K562 (cell line): Measurements from ENCODE around the gene APOBEC3G. TPM values are rescaled to one million over a fixed set of nuclear protein-coding genes. Genes with fewer than 3 reads are reported as not detected.
A peak's percentile ranks its signal among the peaks of the same experiment; 100 is the strongest.

Source experiments
- NRF1 ChIP-seq, 2 experiments: fragments of 450-650 bp; IDR thresholded peaks in 1 of 2; conservative IDR thresholded peaks in 1 of 2; 2 replicates each; pipeline ENCODE4 v1.6.1; 2014; ENCODE audit warnings: mild to moderate bottlenecking in 2 of 2
- POLR2A ChIP-seq: fragments of 450-650 bp; conservative IDR thresholded peaks from 2 replicates; pipeline ENCODE4 v1.6.1; 2016
- ZFX ChIP-seq: sonication (generic); formaldehyde crosslinking; IDR thresholded peaks from 2 replicates; pipeline ENCODE4 v1.8.0; 2022; ENCODE audit warnings: mild to moderate bottlenecking, missing genetic modification reagents, moderate library complexity
- polyA plus RNA-seq, 8 experiments: library from polyadenylated mRNA; depleted of rRNA in 4 of 8; stranded (reverse) in 5 of 8; unstranded in 3 of 8; fragments of >200 nt; fragmentation: Nextera tagmentation in 2 of 8; fragmentation: Illumina TruSeq in 1 of 8; extraction: Ambion mirVana in 2 of 8; extraction: Trizol in 1 of 8; gene quantifications; 2 replicates each; pipeline versions ENCODE4 v1.2.1 to v1.2.3, GENCODE V29; 2011 to 2014; ENCODE audit warnings: inconsistent platforms in 1 of 8, missing spikeins in 1 of 8
- total RNA-seq, 7 experiments: library from RNA; depleted of rRNA in 6 of 7; stranded (reverse); fragments of >200 nt in 6 of 7; fragmentation: Illumina TruSeq in 2 of 7; extraction: Trizol in 2 of 7; gene quantifications; 2 replicates each; pipeline versions ENCODE4 v1.2.1 to v1.2.3, GENCODE V29; 2011 to 2021; ENCODE audit warnings: low replicate concordance in 1 of 7
- TF ChIP-seq, protein P1 (sequence below): fragments of 450-650 bp; IDR thresholded peaks from 2 replicates; pipeline ENCODE4 v1.6.1; 2016; ENCODE audit warnings: low read depth

Gene APOBEC3G
- total and polyA plus RNA-seq, 9 of the 15 experiments (the other 6 are each of a cell fraction or from before 2014, with no cell fraction given), result 5.2 to 20.8 (median 11.4) TPM

DNA sequence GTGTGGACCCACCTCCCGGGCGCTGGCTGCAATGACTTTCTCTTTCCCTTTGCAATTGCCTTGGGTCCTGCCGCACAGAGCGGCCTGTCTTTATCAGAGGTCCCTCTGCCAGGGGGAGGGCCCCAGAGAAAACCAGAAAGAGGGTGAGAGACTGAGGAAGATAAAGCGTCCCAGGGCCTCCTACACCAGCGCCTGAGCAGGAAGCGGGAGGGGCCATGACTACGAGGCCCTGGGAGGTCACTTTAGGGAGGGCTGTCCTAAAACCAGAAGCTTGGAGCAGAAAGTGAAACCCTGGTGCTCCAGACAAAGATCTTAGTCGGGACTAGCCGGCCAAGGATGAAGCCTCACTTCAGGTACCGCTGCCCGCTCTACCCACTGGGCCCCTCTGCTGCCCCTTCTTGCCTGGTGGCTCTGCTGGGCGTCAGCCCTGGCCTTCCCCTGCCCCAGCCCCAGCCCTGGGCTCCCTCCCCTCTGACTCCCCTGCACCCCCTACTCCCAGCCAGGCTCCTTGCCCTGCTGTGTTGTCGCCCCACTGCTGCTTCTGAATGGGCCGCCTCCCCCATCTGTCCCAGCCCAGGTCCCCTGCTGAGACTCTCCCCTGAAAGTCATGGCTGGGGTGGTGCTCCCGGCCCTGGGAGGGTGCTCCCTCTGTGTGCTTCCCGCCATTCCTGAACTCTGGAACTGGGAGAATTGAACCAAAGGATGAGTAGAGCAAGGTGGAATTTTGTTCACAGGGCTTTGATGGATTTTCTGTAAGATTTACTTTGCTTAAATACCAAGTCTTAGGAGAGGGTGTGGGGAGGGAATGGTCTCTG, at the start of gene APOBEC3G (continued):
- TF ChIP-seq, protein P1, sequence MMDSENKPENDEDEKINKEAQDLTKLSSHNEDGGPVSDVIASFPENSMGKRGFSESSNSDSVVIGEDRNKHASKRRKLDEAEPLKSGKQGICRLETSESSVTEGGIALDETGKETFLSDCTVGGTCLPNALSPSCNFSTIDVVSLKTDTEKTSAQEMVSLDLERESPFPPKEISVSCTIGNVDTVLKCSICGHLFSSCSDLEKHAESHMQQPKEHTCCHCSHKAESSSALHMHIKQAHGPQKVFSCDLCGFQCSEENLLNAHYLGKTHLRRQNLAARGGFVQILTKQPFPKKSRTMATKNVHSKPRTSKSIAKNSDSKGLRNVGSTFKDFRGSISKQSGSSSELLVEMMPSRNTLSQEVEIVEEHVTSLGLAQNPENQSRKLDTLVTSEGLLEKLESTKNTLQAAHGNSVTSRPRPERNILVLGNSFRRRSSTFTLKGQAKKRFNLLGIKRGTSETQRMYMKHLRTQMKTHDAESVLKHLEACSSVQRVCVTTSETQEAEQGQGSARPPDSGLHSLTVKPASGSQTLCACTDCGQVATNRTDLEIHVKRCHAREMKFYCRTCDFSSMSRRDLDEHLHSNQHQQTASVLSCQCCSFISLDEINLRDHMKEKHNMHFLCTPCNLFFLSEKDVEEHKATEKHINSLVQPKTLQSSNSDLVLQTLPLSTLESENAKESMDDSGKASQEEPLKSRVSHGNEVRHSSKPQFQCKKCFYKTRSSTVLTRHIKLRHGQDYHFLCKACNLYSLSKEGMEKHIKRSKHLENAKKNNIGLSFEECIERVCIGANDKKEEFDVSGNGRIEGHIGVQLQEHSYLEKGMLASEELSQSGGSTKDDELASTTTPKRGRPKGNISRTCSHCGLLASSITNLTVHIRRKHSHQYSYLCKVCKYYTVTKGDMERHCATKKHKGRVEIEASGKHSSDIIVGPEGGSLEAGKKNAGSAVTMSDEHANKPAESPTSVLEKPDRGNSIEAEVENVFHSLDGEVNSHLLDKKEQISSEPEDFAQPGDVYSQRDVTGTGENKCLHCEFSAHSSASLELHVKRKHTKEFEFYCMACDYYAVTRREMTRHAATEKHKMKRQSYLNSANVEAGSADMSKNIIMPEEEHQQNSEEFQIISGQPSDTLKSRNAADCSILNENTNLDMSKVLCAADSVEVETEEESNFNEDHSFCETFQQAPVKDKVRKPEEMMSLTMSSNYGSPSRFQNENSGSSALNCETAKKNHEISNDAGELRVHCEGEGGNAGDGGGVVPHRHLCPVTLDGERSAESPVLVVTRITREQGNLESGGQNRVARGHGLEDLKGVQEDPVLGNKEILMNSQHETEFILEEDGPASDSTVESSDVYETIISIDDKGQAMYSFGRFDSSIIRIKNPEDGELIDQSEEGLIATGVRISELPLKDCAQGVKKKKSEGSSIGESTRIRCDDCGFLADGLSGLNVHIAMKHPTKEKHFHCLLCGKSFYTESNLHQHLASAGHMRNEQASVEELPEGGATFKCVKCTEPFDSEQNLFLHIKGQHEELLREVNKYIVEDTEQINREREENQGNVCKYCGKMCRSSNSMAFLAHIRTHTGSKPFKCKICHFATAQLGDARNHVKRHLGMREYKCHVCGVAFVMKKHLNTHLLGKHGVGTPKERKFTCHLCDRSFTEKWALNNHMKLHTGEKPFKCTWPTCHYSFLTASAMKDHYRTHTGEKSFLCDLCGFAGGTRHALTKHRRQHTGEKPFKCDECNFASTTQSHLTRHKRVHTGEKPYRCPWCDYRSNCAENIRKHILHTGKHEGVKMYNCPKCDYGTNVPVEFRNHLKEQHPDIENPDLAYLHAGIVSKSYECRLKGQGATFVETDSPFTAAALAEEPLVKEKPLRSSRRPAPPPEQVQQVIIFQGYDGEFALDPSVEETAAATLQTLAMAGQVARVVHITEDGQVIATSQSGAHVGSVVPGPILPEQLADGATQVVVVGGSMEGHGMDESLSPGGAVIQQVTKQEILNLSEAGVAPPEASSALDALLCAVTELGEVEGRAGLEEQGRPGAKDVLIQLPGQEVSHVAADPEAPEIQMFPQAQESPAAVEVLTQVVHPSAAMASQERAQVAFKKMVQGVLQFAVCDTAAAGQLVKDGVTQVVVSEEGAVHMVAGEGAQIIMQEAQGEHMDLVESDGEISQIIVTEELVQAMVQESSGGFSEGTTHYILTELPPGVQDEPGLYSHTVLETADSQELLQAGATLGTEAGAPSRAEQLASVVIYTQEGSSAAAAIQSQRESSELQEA, result peak; percentile 68
- peak; percentile 59 to 70 for TF ChIP-seq NRF1 (conservative IDR thresholded peaks at IDR 0.05 in 1 of 2, IDR thresholded peaks at IDR 0.05 in 1 of 2)
- peak; percentile 40; the same call in 1 of the 2 replicates for TF ChIP-seq ZFX (CRISPR knock-in tag)
- TF ChIP-seq POLR2A, result peak; percentile 63
